GM23248 (cell line): ENCODE results near the gene UGT1A10. TPM values are rescaled to one million over a fixed set of nuclear protein-coding genes. Genes with fewer than 3 reads are reported as not detected.

Source experiments
- DNase-seq: peaks from one replicate; pipeline ENCODE4 v3.0.0-alpha.2; 2015
- H2AFZ ChIP-seq: fragments of 200-600 bp; sonication (generic); 2 replicates; pipeline ENCODE4 v1.6.1; 2016; ENCODE audit warnings: antibody characterized with exemption
- H3F3A ChIP-seq: fragments of 200-600 bp; sonication (generic); 2 replicates; pipeline ENCODE4 v1.6.1; 2016; ENCODE audit warnings: mild to moderate bottlenecking, antibody characterized with exemption, mixed run types; ENCODE audit not compliant: insufficient read depth
- H3K27ac ChIP-seq: fragments of 200-600 bp; sonication (generic); 2 replicates; pipeline ENCODE4 v1.5.1; 2016; ENCODE audit warnings: mild to moderate bottlenecking
- H3K27me3 ChIP-seq: fragments of 200-600 bp; sonication (generic); replicated peaks from 2 replicates; pipeline ENCODE4 v1.6.1; 2016; ENCODE audit warnings: mild to moderate bottlenecking; ENCODE audit not compliant: insufficient read depth
- H3K36me3 ChIP-seq: fragments of 200-600 bp; sonication (generic); 2 replicates; pipeline ENCODE4 v1.6.1; 2016; ENCODE audit warnings: low read depth, mild to moderate bottlenecking
- H3K4me1 ChIP-seq: fragments of 200-600 bp; sonication (generic); 2 replicates; pipeline ENCODE4 v1.6.1; 2016; ENCODE audit warnings: mild to moderate bottlenecking; ENCODE audit not compliant: insufficient read depth
- H3K4me2 ChIP-seq: fragments of 200-600 bp; sonication (generic); one replicate; pipeline ENCODE4 v1.6.1; 2016; ENCODE audit warnings: mild to moderate bottlenecking; ENCODE audit not compliant: unreplicated experiment
- H3K4me3 ChIP-seq: fragments of 200-600 bp; sonication (generic); 2 replicates; pipeline ENCODE4 v1.5.1; 2016; ENCODE audit warnings: mild to moderate bottlenecking
- H3K79me2 ChIP-seq: fragments of 200-600 bp; sonication (generic); 2 replicates; pipeline ENCODE4 v1.6.1; 2016; ENCODE audit warnings: mild to moderate bottlenecking; ENCODE audit not compliant: insufficient read depth
- H3K9ac ChIP-seq: fragments of 200-600 bp; sonication (generic); 2 replicates; pipeline ENCODE4 v1.6.1; 2016; ENCODE audit warnings: mild to moderate bottlenecking
- H3K9me2 ChIP-seq: fragments of 200-600 bp; sonication (generic); 2 replicates; pipeline ENCODE4 v1.6.1; 2016; ENCODE audit warnings: mixed run types, mild to moderate bottlenecking, moderate library complexity; ENCODE audit not compliant: insufficient read depth
- H3K9me3 ChIP-seq: fragments of 200-600 bp; sonication (generic); one replicate; pipeline ENCODE4 v1.6.1; 2017; ENCODE audit warnings: low read depth
- H4K20me1 ChIP-seq: fragments of 200-600 bp; sonication (generic); 2 replicates; pipeline ENCODE4 v1.6.0; 2016; ENCODE audit not compliant: insufficient read depth
- EZH2 ChIP-seq: fragments of 200-600 bp; sonication (generic); IDR thresholded peaks from 2 replicates; pipeline ENCODE4 v1.6.1; 2018; ENCODE audit warnings: antibody characterized with exemption, mild to moderate bottlenecking; ENCODE audit not compliant: insufficient read depth, poor library complexity, severe bottlenecking
- EZH2phosphoT487 ChIP-seq: fragments of 200-600 bp; sonication (generic); IDR thresholded peaks from 2 replicates; pipeline ENCODE4 v1.6.1; 2018; ENCODE audit warnings: antibody characterized with exemption, moderate library complexity, mild to moderate bottlenecking, low read depth; ENCODE audit not compliant: insufficient read depth
- WGBS, 2 experiments: methylation state at CpG; one replicate each; pipeline ENCODE4 v1.1.6; 2015 to 2017; ENCODE audit warnings: low lambda C conversion rate in 2 of 2, low coverage in 1 of 2; ENCODE audit errors: missing lambda C conversion rate in 2 of 2; 5-methylcytosine and 5-hydroxymethylcytosine counted together
- in situ Hi-C: fragments of 300-500 bp; cut with MboI; formaldehyde crosslinking; loops from 2 replicates; pipeline ENCODE4 v1.15.0; 2020
- polyA plus RNA-seq: library from polyadenylated mRNA; unstranded; fragments of >200 nt; fragmentation: Nextera tagmentation; extraction: Ambion mirVana; gene quantifications from 2 replicates; pipeline ENCODE4 v1.2.1, GENCODE V29; 2016
- total RNA-seq: library from RNA; depleted of rRNA; stranded (reverse); fragments of >200 nt; shearing (Covaris generic); gene quantifications from 2 replicates; pipeline ENCODE4 v1.2.3, GENCODE V29; 2014

The UGT1A10 gene
- total and polyA plus RNA-seq, 2 experiments from 2014 or later, result not detected

DNA sequence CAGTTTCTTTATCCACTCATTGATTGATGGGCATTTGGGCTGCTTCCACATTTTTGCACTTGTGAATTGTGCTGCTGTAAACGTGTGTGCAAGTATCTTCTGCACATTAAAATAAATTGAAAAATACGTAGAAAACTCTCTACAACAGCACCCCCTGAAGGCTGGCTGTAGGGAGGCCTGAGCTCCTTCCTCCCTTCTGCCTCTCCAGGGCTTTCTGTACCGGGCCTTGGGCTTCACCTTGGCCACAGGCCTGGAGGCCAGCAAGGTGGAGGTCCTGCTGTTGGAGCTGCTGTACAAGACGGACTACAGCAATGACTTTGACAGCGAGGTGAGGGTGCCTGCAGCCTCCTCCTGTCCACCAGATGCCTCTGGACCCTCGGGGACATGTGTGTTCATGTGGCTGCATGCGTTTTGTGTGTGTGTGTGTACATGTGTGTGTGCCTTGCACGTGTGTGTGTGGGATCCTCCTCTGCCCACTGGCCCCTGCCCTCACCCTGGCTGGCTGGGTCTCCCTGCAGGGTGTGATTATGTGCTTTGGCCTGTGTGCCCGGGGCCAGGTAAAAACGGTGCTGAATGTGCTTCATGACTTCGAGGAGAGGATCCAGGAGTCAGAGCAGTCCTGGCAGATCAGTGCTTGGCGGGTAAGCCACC lies 171.1 kb downstream of the UGT1A10 start:
- H3K4me1 ChIP-seq, result no peaks in the 10 kb centered on the region
- H3K9ac ChIP-seq, result no peak overlapping the region
- H3K36me3 ChIP-seq, result no peaks in the 10 kb centered on the region
- H2AFZ ChIP-seq, result no peak overlapping the region
- H3K9me2 ChIP-seq, result no peaks in the 10 kb centered on the region
- no peak overlapping the region for H3K27ac ChIP-seq
- TF ChIP-seq EZH2 (no peak), EZH2phosphoT487 (no peak)
- no peaks in the 10 kb centered on the region for H3K79me2 ChIP-seq
- no peaks in the 10 kb centered on the region for H4K20me1 ChIP-seq
- in situ Hi-C loops, result no loop called here
- no peaks in the 10 kb centered on the region for H3K9me3 ChIP-seq
- H3K27me3 ChIP-seq, result peaks cover 27% of the 10 kb centered on the region
- no peak overlapping the region for H3K4me3 ChIP-seq
- no peak overlapping the region for H3K4me2 ChIP-seq
- no peak for DNase-seq
- 28 to 29% methylated on average over 12 of the region's 12 CpGs for WGBS, 2 experiments
- H3F3A ChIP-seq, result no peaks in the 10 kb centered on the region

DNA sequence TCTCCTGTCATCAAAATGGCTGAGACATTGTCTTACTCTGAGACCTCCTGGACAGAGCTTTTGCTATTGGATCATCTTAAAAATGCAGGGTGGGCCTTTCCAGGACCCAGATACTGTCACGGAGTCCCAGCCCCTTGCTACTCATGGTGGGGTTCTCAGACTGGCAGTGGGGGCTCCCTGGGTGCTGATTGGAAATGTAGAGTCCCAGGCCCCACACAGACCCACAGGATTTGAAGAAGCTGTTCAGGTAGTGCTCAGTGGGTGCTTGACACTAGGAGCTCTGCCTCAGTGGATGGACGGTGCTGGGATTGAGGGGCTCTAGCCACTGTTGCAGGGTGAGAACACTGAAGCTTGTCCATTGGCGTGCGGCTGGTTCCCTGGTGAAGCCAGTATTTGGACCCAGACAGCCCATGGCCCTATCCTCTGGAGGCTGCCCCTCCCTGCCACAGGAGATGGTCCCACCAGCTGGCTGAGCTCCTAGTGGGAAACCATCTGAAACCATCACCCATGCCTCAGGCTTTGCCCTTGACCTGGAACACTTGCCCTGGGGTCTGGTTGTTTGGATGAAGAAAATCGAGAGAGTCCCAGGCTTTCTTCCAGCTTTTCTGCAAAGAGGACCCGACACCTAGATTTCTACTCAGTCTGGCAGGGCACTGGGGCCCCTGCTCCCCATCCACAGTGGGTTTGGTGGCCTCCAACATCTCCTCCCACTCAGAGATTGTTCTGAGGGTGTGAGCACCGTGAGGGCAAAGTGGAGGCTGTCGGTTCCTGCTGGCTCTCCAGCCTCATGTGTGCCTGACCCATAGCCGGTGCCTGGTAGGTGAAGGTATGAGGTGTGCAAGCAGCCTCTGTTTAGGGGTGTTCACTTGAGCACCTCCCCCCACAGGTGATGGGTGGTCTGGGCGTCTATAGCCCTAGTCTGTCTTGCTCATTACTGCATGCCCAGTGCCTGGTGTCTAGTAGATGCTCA lies 172.0 kb downstream of the UGT1A10 start:
- Histone ChIP-seq H2AFZ (no peak overlapping the region), H3K79me2 (no peaks in the 10 kb centered on the region), H3K9me2 (no peaks in the 10 kb centered on the region), H3K4me1 (no peaks in the 10 kb centered on the region), H3F3A (no peaks in the 10 kb centered on the region), H3K9ac (no peak overlapping the region), H3K4me2 (no peak overlapping the region), H4K20me1 (no peaks in the 10 kb centered on the region), H3K27ac (no peak overlapping the region), H3K36me3 (no peaks in the 10 kb centered on the region), H3K9me3 (no peaks in the 10 kb centered on the region), H3K27me3 (peaks cover 24% of the 10 kb centered on the region), H3K4me3 (no peak overlapping the region)
- no peak for TF ChIP-seq EZH2
- no peak for TF ChIP-seq EZH2phosphoT487
- in situ Hi-C loops, result no loop called here
- no peak for DNase-seq
- 43 to 53% methylated on average over 10 of the region's 10 CpGs for WGBS, 2 experiments

DNA sequence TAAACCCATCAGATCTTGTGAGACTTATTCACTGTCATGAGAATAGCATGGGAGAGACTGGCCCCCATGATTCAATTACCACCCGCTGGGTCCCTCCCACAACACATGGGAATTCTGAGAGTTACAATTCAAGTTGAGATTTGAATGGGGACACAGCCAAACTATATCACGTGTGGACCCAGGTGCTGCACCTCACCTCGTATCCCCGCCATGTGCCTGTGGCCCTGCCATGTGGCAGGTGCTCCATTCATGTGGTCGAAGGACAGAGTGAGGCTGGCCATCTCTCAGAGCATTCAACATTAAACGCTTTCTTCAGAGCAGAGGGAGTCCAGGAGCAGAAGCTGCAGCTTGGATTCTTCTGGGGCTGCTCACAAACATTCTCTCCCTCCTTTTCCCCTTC lies 174.1 kb downstream of the UGT1A10 start:
- WGBS, 2 experiments, result 36 to 37% methylated on average over 6 of the region's 6 CpGs
- H3K9me2 ChIP-seq, result no peaks in the 10 kb centered on the region
- in situ Hi-C loops, result no loop called here
- DNase-seq, result no peak
- H3K9me3 ChIP-seq, result no peaks in the 10 kb centered on the region
- TF ChIP-seq EZH2phosphoT487 (no peak), EZH2 (no peak)
- H3K4me3 ChIP-seq, result no peak overlapping the region
- H3K27ac ChIP-seq, result no peak overlapping the region
- H3K4me1 ChIP-seq, result no peaks in the 10 kb centered on the region
- H3K27me3 ChIP-seq, result peaks cover 19% of the 10 kb centered on the region
- no peaks in the 10 kb centered on the region for H3K79me2 ChIP-seq
- H3K9ac ChIP-seq, result no peak overlapping the region
- no peaks in the 10 kb centered on the region for H3K36me3 ChIP-seq
- H4K20me1 ChIP-seq, result no peaks in the 10 kb centered on the region
- H2AFZ ChIP-seq, result no peak overlapping the region
- no peak overlapping the region for H3K4me2 ChIP-seq
- H3F3A ChIP-seq, result no peaks in the 10 kb centered on the region

DNA sequence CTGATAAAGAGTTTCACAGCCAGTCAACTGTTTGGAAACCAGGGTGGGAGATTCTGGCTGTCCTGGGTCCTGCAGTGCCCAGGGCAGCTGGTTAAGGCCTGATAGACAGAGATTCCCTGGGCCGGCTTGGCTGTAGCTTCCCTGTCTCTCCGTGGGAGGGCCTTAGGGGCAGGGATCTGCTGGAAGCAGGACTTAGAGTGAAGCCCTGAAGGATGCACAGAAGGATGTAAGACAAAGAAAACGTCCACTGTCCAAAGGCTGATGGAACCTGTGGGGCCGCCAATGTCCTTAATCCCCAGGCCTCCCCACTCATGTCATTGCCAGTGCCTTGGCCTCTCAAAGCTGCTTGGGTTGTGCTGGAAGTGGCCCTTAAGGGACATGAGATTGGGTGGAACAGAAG lies 174.8 kb downstream of the UGT1A10 start:
- Histone ChIP-seq H3K4me1 (peaks cover 3% of the 10 kb centered on the region; the same call in 1 of the 2 replicates), H3K27ac (no peak overlapping the region), H3K9ac (no peak overlapping the region), H3K27me3 (peaks cover 15% of the 10 kb centered on the region), H4K20me1 (no peaks in the 10 kb centered on the region), H3K36me3 (no peaks in the 10 kb centered on the region), H3K4me2 (no peak overlapping the region), H3K4me3 (no peak overlapping the region), H3K9me3 (no peaks in the 10 kb centered on the region), H3K79me2 (no peaks in the 10 kb centered on the region), H3F3A (no peaks in the 10 kb centered on the region), H2AFZ (no peak overlapping the region), H3K9me2 (no peaks in the 10 kb centered on the region)
- in situ Hi-C loops, result no loop called here
- WGBS, 2 experiments, result 25 to 30% methylated on average over 4 of the region's 4 CpGs
- TF ChIP-seq EZH2, result no peak
- TF ChIP-seq EZH2phosphoT487, result no peak
- DNase-seq, result no peak
